CD4-positive, alpha-beta T cell treated with Interleukin-6 at 100 ng/mL for 8 hours (primary cell): ENCODE measurements around the gene ARFGAP3.
A peak's percentile ranks its signal among the peaks of the same experiment; 100 is the strongest.

Experiments used
- DNase-seq: peaks from one replicate; pipeline ENCODE4 v3.0.0-alpha.2; 2020; ENCODE audit warnings: mixed read lengths, low spot score

The ARFGAP3 gene

DNA sequence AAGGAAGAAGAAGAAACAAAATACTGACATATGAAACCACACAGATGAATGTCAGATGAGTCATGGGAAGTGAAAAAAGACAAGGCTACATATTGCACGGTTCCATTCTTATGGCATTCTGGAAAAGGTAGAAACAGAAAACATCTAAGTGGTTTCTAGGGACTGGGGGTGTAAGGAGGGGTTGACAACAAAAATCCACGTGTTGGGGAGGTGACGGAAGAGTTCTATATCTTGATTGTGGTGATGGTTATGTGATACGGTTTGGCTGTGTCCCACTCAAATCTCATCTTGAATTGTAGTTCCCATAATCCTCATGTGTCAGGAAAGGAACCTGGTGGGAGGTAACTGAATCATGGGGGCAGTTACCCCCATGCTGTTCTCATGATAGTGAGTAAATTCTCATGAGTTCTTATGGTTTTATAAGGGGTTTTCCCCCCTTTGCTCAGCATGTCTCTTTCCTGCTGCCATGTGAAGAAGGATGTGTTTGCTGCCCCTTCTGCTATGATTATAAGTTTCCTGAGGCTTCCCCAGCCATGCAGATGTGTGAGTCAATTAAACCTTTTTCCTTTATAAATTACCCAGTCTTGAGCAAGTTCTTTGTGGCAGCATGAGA, 6.4 kb upstream of the ARFGAP3 start:
- no peak for DNase-seq

DNA sequence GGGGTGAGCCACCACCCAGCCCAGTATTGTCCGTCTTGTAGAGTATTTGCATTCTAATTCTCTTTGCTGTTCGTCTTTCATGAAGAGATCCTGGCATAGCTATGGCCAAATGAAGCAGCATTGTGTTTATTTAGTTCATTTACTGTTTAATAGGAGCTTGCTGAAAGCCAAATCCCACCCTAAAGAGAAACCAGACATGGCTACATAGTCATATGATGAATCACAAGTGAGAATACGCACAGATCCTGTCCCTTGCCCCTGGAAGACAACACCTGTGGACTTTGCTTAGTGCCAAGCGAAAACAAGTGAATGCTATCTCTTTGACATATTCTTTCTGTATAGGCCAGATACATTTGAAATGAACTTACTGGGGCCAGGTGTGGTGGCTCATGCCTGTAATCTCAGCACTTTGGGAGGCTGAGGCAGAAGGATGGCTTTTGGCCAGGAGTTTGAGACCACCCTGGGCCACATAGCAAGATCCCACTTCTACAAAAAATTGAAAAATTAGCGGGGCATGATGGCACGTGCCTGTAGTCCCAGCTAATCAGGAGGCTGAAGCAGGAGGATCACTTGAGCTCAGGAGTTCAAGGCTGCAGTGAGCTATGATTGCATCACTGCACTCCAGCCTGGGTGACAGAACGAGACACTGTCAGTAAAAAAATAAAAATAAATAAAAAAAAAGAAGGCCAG, 5.1 kb upstream of the ARFGAP3 start:
- DNase-seq: no peak

DNA sequence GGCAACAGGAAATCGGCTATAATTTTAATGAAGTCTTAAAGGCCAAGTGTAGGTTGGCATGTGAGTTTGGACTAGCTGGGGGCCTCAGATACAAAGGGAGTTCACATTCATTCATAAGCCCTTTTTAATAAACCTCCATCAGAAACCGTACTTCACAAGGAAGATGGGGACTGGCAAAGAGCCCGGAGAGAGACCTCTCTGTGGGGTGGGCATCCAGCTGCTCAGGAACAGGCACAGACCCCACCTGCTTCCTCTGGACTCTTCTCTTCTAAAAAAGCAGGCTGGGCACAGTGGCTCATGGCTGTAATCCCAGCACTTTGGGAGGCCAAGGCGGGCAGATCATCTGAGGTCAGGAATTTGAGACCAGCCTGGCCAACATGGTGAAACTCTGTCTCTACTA, 3.9 kb upstream of the ARFGAP3 start:
- DNase-seq: no peak

DNA sequence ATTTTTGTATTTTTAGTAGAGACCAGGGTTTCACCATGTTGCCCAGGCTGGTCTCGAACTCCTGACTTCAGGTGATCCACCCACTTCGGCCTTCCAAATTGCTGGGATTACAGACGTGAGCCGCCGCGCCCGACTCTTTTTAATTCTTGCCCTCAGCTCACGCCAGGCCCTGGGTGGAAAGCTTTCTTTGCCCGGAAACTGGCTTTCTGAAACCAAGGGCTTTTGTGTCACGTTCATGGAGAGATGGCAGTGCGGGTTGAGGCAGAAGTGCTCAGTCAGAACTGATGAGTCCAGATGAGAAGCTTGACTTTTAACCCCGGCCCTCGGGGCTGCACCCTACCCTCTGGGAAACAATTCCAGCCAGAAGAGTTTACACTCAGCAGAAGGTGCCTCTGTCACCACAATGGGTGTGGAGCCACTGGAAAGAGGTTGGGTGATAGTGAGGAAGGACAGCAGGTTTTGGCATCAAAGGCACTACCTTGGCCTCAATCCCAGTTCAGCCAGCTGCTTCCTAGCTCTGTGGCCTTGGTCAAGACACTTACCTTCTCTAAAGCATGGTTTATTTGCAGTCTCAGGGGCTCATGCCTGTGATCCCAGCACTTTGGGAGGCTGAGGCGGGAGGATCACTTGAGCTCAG, 890 bp upstream of the ARFGAP3 start:
- DNase-seq: no peak

DNA sequence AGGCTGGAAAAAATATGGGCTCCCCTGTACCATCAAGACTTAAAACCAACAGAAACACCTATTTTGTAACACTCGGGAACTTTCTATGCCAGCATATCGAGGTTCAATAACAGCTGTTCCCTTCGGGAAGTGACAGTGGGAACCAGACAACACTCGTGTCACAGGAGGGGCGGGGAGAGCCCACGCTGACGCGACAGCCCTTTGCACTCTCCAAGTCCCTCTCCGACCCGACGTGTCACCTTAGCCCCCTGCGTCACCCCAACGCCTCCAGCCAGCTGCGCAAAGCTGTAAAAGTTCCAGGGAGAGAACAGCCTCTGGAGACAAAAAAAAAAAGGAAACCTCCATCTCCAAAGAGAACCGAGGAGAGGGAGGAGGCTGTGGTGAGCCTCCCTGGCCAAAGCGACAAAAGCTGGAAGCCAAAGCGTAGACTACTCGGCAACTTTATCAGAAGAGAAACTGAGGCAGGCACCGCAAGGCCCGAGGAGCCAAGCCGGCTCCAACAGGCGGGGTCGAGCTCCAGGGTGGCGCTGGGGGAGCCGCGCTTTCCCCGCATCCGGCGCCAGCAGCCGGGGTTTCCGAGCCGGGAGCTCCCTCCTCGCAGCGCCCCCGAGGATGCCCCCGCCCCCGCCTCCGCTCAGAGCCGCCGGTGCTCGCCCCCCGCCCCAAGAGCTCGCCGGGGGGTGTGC, 751 bp downstream of the ARFGAP3 start:
- peak; percentile 50 for DNase-seq

DNA sequence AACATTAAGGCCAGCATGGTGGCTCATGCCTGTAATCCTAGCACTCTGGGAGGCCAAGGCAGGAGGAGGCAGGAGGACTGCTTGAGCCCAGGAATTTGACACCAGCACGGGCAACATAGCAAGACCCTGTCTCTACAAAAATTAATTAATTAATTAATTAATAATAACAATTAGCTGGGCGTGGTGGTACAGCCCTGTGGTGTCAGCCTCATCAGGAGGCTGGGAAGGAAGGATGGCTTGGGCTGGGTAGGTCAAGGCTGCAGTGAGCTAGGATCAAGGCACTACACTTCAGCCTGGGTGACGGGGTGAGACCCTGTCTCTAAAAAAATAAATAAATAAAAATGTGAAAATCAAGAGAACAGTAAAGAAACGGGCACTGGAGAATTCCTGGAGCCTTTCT, 1.4 kb downstream of the ARFGAP3 start:
- no peak for DNase-seq

DNA sequence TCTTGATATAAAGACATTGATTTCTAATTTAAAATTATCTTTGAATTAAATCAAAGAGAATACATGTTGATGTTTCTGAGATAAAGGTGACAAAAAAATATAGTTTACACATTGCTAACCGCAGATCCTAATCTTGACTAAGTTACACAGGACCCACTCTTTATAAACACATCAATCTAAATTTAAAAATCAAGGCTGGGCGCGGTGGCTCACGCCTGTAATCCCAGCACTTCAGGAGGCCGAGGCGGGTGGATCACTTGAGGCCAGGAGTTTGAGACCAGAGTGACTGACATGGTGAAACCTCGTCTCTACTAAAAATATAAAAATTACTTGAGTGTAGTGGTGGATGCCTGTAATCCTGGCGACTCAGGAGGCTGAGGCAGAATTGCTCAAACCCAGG, 1.9 kb downstream of the ARFGAP3 start:
- DNase-seq: no peak

DNA sequence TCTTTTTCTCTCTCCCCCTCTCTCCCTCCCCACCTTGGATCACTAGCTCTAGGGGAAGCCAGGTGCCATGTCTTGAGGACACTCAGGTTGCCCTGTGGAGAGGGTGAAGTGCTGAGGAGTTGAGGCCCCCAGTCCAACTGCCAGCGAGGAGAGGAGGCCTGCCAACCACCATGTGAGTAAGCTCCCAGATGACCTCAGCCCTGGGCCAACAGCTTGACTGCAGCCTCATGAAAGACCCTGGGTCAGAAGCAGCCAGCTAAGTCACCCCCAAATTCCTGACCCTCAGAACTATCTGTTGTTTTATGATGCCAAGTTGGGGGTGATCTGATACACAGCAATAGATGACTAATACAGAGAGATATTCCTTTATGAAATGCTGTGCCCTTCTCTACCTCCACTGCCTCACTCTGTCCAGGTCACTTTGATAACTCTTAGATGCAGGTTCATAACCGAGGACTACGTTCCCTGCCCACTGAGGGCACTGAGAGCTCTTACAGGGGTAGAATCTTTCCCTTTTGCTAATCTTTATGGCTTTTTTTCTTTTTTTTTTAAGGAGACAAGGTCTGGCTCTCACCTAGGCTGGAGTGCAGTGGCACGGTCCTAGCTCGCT, 8.0 kb downstream of the ARFGAP3 start:
- DNase-seq: no peak

DNA sequence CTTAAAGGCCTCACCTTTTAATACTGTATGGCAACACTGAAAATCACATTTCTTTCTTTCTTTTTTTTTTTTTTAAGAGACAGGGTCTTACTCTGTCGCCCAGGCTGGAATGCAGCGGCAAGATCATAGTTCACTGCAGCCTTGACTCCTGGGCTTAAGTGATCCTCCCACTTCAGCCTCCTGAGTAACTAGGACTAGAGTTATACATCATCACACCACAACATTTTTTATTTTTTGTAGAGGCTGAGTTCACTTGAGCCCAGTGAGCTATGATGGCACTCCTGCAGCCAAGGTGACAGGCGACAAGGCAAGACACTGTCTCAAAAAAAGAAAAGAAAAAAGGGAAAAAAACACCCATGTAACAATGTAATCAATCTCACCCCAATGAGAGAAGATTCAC, 10.0 kb downstream of the ARFGAP3 start:
- no peak for DNase-seq

DNA sequence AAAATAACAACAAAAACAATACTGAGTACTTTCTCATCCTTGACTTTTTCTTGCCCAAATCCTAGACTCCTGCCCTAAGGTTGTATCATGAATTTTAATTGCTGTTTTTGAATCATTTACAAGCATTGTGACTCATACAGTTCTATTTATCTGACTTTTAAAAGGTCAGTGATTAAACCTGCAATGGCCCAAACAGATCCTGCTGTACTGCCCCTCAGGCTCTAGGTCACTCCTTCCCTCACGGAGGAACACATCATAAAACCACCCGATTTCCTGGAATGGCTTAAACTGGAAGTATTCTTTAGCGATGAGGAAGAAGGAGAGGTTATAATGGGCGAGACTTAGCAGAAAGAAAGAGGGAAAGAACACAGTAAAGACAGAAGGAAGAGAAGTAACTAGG, 12.3 kb downstream of the ARFGAP3 start:
- no peak for DNase-seq

DNA sequence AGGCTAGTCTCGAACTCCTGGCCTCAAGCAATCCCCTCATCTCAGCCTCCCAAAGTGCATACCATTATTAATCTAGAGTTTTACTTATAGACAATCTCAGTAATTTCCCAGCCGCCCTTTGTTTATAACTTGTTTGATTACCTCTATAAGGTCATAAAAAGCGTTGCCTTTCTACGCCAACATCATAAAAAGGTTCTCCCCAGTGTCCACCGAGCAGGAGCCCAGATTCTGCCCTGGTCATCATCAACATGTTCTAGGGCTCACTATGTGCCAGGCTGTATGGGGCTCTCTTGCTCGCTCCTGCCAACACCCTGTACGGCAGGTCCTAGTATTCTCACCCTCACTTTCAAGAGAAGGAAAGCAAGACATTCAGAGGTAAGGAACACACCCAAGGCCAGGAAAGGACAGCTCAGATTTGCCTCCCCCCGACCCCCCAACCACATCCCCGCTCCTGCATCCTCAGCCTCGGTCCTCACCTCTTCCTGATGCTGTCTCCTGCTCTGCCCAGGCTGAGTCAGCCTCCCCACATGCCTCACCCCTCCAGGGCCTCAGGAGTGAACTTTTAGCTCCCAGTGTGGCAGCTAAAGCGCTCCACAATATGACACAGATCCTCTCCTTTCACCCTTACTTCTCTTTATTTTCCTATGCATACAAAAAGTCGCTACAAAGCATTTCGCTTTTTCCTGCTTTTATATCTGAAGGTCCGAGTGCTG, 14.3 kb downstream of the ARFGAP3 start:
- no peak for DNase-seq

DNA sequence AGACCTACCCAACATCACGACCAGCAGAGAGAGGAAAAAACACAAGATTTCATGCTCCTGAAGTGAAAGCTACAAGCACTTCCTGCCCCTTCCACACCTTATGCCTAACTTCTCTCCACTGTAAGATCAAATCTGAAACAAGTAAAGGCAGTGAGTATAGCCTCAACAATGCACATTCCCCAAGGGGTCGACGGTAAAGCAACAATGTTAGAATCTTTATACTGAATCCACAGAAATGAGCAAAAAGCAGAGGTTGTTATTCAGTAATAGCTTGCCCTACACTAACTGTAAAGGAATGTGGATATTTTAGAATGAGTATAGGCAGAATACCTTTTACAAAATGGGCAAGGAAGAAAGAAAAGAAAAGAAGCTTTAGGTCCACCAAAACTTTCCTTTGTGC, 15.6 kb downstream of the ARFGAP3 start:
- no peak for DNase-seq

DNA sequence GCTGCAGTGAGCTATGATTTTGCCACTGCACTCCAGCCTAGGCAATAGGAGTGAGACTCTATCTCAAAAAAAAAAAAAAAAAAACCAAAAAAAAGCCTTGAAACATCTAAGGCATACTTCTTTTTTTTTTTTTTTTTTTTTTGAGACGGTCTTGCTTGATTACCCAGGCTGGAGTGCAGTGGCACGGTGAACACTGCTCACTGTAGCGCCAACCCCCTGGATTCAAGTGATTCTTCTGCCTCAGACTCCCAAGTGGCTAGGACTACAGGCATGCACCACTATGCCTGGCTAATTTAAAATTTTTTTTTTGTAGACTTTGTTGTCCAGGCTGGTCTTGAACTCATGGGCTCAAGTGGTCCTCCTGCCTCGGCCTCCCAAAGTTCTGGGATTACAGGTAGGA, 19.5 kb downstream of the ARFGAP3 start:
- no peak for DNase-seq

DNA sequence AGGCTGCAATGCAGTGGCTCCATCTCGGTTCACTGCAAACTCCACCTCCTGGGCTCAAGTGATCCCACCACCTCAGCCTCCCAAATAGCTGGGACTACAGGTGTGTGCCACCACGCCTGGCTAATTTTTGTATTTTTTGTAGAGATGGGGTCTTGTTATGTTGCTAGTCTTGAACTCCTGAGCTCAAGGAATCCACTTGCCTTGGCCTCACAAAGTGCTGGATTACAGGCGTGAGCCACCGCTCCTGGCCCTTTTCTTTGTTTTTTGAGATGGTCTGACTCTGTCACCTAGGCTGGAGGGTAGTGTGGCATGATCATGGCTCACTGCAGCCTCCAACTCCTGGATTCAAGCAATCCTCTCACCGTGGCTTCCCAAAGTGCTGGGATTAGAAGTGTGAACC, 21.0 kb downstream of the ARFGAP3 start:
- no peak for DNase-seq

DNA sequence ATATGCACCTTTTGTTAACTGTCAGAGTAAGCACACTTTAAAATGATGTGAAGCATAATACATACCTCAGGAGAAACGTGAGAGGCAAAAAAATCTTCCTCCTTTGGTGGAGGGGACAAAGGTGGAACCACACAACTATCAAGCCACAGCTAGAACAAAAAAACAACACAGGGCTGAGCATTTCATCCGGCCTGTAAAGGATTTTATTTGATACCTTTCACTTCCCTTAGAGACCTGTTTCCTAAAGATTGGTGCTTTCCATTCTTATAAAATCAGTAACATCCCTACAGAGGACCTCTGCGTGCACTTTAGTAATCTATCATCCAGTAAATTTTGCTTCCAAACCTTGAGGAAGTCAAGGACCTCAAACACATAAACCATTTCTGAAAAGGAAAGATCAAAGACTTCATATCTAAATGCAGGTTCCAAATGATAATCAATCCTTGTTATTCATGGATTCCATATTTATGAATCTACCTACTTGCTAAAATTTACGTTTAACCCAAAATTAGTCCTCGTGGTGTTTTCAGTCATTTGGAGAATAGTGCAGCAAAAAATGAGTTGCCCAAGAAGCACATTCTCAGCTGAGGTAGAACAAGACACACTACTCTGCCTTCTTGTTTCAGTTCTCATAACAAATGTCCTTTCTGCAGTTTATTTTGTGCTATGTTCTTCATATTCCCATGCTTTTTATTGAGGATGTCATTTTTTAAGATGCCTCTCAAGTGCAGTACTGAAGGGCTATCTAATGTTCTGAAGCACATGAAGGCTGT, 22.7 kb downstream of the ARFGAP3 start:
- DNase-seq: no peak

DNA sequence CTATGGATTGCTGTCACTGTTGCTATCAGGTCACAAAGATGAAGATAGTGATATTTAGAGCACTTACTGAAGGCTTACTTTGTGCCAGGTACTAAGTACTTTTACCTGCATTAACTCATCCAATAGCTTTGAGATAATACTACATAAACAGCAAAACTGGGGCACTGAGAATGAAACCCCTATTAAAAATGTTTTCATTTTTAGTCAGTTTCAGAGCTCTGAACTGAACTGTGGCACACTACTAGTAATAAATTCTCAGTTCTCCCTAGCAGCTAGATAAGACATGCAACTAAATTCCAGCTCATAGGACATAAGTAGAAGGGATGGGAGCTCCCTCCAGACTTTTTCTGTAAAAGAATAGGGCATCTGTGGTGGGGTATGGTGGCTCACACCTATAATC, 24.0 kb downstream of the ARFGAP3 start:
- DNase-seq: no peak

DNA sequence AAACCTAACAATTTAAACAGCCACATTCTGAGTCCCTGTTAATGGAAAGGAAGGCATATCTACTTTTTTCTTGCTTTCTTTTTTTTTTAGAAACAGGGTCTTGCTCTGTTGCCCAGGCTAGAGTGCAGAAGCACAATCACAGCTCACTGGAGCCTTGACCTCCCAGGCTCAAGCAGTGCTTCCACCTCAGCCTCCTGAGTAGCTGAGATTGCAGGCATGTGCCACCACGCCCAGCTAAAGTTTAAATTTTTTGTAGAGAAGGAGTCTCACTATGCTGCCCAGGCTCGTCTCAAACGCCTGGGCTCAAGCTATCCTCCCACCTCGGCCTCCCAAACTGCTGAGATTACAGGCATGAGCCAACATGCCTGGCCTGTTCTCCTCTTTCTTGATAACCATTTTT, 25.4 kb downstream of the ARFGAP3 start:
- no peak for DNase-seq

DNA sequence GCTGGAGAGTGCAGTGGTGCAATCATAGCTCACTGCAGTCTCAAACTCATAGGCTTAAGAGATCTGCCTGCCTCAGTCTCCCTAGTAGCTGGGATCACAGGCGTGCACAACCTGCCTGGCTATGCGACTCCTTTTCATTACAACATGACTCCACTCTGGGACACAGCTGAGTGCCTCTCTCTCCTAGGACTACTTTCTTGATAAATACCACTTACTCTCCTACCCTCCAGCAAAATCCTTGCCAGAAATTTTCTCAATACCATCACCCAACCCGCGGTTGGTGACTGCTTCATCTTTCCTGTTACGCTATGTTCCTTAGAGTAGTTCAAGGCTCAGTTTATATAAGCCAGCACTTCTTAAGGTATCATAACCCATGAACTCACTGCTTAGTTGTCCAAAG, 26.9 kb downstream of the ARFGAP3 start:
- DNase-seq: no peak

DNA sequence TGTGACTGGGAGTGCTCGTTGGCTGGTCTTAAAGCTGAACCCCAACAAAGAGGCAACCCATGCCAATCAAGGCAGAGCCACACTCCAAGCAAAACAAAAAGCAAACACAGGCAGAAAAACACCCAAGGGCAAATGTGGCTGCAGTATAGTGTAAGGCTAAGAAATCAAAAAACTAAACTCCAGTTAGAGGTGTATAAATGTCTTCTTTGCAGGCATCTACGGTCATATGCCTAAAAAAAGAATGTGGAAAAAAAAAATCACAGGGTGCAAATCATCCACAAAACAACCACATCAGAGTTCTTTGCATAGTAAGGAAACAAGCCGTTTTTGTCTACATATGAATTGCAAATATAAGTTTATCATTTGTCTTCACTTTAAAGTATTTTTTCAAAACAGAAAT, 27.8 kb downstream of the ARFGAP3 start:
- DNase-seq: no peak

DNA sequence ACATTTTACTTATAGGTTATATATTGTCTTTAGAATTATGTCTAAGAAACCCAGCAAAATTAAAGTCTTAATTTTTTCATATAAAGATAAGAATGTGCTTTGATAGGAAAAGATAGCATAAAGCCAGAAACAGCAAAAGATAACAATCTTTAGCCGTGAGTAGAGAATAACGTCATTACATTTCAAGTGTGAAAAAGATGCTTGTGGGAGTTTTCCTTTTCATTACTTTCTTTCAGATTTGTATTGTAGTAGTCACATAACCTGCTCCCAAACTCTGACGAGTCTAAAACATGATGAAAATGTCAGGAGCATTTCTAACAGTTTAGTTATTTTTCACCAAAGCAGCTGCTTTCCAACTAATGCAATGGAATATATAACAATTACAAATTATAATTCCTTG, 31.3 kb downstream of the ARFGAP3 start:
- DNase-seq: no peak

DNA sequence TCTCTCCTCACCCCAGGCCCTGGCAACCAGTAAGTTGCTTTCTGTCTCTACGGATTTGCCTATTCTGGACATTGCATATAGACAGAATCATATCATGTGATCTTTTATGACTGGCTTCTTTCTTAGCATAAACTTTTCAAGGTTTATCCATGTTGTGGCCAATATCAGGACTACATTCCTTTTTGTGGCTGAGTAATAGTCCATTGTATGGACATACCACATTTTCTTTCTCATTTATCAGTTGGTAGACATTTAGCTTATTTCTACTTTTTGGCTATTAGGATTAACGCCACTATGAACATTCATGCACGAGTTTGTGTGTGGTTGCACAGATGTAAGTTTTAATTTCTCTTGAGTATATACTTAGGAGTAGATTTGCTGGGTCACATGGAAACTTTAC, 35.7 kb downstream of the ARFGAP3 start:
- no peak for DNase-seq
